PC-3 (cell line): ENCODE measurements around the gene C11orf91. TPM values are rescaled to one million over a fixed set of nuclear protein-coding genes. Genes with fewer than 3 reads are reported as not detected.

Source experiments
- ATAC-seq: fragments of 200-7000 bp; cut with Tn5 transposase; 2 replicates; pipeline ENCODE4 v1.9.1; 2020; ENCODE audit warnings: mild to moderate bottlenecking, moderate library complexity
- BruUV-seq: library from RNA; stranded (reverse); fragments of 400-500 nt; replicated peaks from 2 replicates; lab custom pipeline; 2021; lab: Mats Ljungman, UMichigan
- CTCF ChIA-PET: fragments of 300-600 bp; sonication (Branson Sonifier 250); formaldehyde crosslinking; loops from one replicate; lab custom pipeline; 2022; ENCODE audit warnings: antibody characterized with exemption; lab: Charles Lee
- POLR2A ChIA-PET: fragments of 300-600 bp; sonication (Branson Sonifier 250); formaldehyde crosslinking; loops from one replicate; lab custom pipeline; 2022; ENCODE audit warnings: antibody characterized with exemption; ENCODE audit not compliant: unreplicated experiment; lab: Charles Lee
- DNase-seq: peaks from one replicate; pipeline ENCODE4 v3.0.0-alpha.2; 2015
- H2AFZ ChIP-seq: fragments of 300-600 bp; sonication (generic); 2 replicates; pipeline ENCODE4 v1.6.0; 2016; ENCODE audit warnings: antibody characterized with exemption, low read length
- H3F3A ChIP-seq: fragments of 300-600 bp; sonication (generic); one replicate; pipeline ENCODE4 v1.6.0; 2017; ENCODE audit warnings: antibody characterized with exemption, low read length, control low read depth, mild to moderate bottlenecking; ENCODE audit not compliant: unreplicated experiment
- H3K27ac ChIP-seq: fragments of 300-600 bp; sonication (generic); 2 replicates; pipeline ENCODE4 v1.5.1; 2016; ENCODE audit warnings: mild to moderate bottlenecking, low read length
- H3K27me3 ChIP-seq: fragments of 300-600 bp; sonication (generic); 2 replicates; pipeline ENCODE4 v1.6.1; 2016; ENCODE audit warnings: low read length, mixed read lengths
- H3K36me3 ChIP-seq: fragments of 300-600 bp; sonication (generic); 2 replicates; pipeline ENCODE4 v1.6.1; 2016; ENCODE audit warnings: low read depth, mixed run types, low read length, mixed read lengths
- H3K4me1 ChIP-seq: fragments of 300-600 bp; sonication (generic); 2 replicates; pipeline ENCODE4 v1.5.1; 2016; ENCODE audit warnings: low read length; ENCODE audit not compliant: insufficient read depth
- H3K4me2 ChIP-seq: fragments of 300-600 bp; sonication (generic); 2 replicates; pipeline ENCODE4 v1.6.0; 2016; ENCODE audit warnings: low read length
- H3K4me3 ChIP-seq: fragments of 300-600 bp; sonication (generic); 2 replicates; pipeline ENCODE4 v1.5.1; 2016; ENCODE audit warnings: mild to moderate bottlenecking, low read length, mixed read lengths
- H3K79me2 ChIP-seq: fragments of 300-600 bp; sonication (generic); 2 replicates; pipeline ENCODE4 v1.6.1; 2017; ENCODE audit warnings: low read length, mixed read lengths
- H3K9ac ChIP-seq: fragments of 300-600 bp; sonication (generic); 2 replicates; pipeline ENCODE4 v1.6.0; 2016; ENCODE audit warnings: mild to moderate bottlenecking, low read length
- H3K9me2 ChIP-seq: fragments of 300-600 bp; sonication (generic); replicated peaks from 2 replicates; pipeline ENCODE4 v1.6.1; 2016; ENCODE audit warnings: mixed run types, low read length, mixed read lengths
- H3K9me3 ChIP-seq: fragments of 300-600 bp; sonication (generic); 2 replicates; pipeline ENCODE4 v1.6.1; 2016; ENCODE audit warnings: low read length, mixed read lengths
- H4K20me1 ChIP-seq: fragments of 300-600 bp; sonication (generic); 2 replicates; pipeline ENCODE4 v1.6.1; 2016; ENCODE audit warnings: low read length, mixed read lengths
- EZH2 ChIP-seq: fragments of 300-600 bp; sonication (generic); IDR thresholded peaks from one replicate; pipeline ENCODE4 v1.6.1; 2017; ENCODE audit warnings: antibody characterized with exemption, mild to moderate bottlenecking, low read length; ENCODE audit not compliant: unreplicated experiment
- EZH2phosphoT487 ChIP-seq: fragments of 300-600 bp; sonication (generic); IDR thresholded peaks from 2 replicates; pipeline ENCODE4 v1.6.1; 2018; ENCODE audit warnings: mild to moderate bottlenecking, antibody characterized with exemption, low read length, borderline replicate concordance
- intact Hi-C: fragments of 100-400 bp; cut with micrococcal nuclease; formaldehyde crosslinking; loops from 2 replicates; pipeline ENCODE4 v1.9.0; 2023
- total RNA-seq: library from RNA; depleted of rRNA; stranded (reverse); fragments of >200 nt; gene quantifications from 2 replicates; pipeline ENCODE4 v1.2.3, GENCODE V29; 2014
- TF ChIP-seq, protein P1 (sequence below): fragments of 300-600 bp; sonication (generic); conservative IDR thresholded peaks from 2 replicates; pipeline ENCODE4 v1.5.1; 2017; ENCODE audit warnings: antibody characterized with exemption, low read depth, mild to moderate bottlenecking, low read length

The C11orf91 gene
- total RNA-seq, 1 experiment from 2014 or later, result not detected

DNA sequence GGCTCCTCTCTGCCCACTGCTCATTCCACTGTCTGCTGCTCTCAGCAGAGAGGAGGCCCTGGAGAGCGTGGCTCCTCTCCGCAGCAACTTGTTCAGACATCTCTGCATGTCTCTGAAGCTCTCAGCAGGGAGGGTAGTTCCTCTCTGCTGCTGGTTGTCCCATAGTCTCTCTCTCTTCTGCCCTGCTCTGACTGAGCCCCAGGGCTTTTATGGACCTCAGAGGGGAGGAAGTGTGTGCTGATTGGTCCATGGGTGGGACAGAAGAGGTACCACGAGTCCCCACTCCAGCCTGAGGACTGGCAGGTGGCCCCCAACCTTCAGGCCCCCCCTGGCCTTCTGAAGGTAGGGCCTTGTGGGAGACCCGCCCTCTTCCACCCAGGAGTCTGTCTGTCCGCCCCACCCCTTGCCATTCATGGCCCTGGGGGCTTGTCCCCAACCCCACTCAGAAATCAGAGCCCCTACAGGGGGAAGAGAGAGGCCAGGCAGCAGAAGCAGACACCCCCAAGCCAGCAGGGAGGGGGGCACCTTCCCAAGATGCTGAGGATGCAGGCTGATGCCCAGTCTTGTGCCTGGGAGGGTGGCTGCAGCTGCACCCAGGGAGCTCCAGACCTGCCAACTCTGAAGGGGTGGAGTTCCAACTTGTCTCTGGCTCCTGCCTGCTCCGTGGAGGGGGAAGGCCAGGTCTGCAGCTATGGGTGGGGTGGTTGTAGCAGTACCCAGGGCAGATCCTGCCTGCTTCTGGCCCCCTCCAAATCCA lies 35.1 kb downstream of the C11orf91 start:
- Histone ChIP-seq H3F3A (no peaks in the 10 kb centered on the region), H3K36me3 (no peaks in the 10 kb centered on the region), H2AFZ (no peak overlapping the region), H3K27me3 (no peaks in the 10 kb centered on the region), H3K4me2 (no peak overlapping the region), H3K4me1 (peaks cover 6% of the 10 kb centered on the region; the same call in 1 of the 2 replicates), H4K20me1 (no peaks in the 10 kb centered on the region), H3K27ac (no peak overlapping the region), H3K9ac (no peak overlapping the region), H3K79me2 (no peaks in the 10 kb centered on the region), H3K9me2 (no peaks in the 10 kb centered on the region), H3K9me3 (no peaks in the 10 kb centered on the region), H3K4me3 (no peak overlapping the region)
- intact Hi-C loops, result no loop called here
- TF ChIP-seq EZH2phosphoT487, result no peak
- TF ChIP-seq, protein P1, sequence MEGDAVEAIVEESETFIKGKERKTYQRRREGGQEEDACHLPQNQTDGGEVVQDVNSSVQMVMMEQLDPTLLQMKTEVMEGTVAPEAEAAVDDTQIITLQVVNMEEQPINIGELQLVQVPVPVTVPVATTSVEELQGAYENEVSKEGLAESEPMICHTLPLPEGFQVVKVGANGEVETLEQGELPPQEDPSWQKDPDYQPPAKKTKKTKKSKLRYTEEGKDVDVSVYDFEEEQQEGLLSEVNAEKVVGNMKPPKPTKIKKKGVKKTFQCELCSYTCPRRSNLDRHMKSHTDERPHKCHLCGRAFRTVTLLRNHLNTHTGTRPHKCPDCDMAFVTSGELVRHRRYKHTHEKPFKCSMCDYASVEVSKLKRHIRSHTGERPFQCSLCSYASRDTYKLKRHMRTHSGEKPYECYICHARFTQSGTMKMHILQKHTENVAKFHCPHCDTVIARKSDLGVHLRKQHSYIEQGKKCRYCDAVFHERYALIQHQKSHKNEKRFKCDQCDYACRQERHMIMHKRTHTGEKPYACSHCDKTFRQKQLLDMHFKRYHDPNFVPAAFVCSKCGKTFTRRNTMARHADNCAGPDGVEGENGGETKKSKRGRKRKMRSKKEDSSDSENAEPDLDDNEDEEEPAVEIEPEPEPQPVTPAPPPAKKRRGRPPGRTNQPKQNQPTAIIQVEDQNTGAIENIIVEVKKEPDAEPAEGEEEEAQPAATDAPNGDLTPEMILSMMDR, result no peak
- no peak for TF ChIP-seq EZH2
- ATAC-seq (no peak), DNase-seq (no peak)
- no TSS peak for BruUV-seq
- CTCF ChIA-PET, result no interaction called here
- POLR2A ChIA-PET, result no interaction called here

DNA sequence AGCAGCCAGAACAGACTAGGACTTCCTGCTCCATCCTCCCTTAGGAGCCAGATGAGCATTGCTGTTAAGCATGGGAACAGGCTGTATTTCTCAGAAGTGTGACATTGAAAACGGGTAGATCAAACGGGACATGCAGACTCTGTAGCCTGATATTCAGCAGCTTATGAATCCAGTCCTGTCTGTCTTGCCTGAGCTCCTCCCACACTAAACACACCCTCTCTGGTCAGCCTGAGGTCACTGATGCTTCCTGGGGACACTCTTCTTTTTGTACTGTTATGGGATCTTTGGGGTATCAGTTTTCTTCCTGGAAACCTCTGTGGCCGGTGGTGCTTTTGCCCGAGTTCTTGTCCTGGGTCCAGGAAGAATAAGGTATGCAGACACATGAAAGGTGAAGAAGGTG lies 35.8 kb downstream of the C11orf91 start:
- ATAC-seq (no peak), DNase-seq (no peak)
- TF ChIP-seq, protein P1, result no peak
- no peak for TF ChIP-seq EZH2
- TF ChIP-seq EZH2phosphoT487, result no peak
- intact Hi-C loops, result no loop called here
- Histone ChIP-seq H3K4me1 (no peaks in the 10 kb centered on the region), H3K4me2 (no peak overlapping the region), H3K4me3 (no peak overlapping the region), H3K79me2 (no peaks in the 10 kb centered on the region), H3F3A (no peaks in the 10 kb centered on the region), H4K20me1 (no peaks in the 10 kb centered on the region), H3K9ac (no peak overlapping the region), H3K9me3 (no peaks in the 10 kb centered on the region), H3K27ac (no peak overlapping the region), H3K9me2 (no peaks in the 10 kb centered on the region), H3K27me3 (no peaks in the 10 kb centered on the region), H2AFZ (no peak overlapping the region), H3K36me3 (no peaks in the 10 kb centered on the region)
- no TSS peak for BruUV-seq
- ChIA-PET CTCF (no interaction called here), POLR2A (no interaction called here)

DNA sequence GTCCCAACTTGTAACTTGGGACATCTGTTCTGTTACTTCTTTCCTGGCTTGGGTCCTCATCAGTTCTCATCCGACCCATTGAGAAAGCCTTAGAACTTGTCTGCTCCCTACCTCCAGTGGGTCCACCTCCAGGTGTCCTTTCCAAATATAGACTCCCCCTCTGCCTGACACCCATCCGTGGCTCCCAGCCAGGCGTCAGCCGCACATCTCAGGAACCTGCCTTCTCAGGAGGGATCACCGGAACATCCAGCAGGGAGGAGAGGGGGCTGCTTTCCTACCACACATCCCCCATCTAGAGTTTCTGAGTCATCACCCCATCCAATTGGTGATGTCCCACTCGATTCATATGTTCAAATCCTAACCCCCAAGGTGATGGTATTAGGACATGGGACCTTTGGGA lies 36.5 kb downstream of the C11orf91 start:
- Histone ChIP-seq H3K27me3 (no peaks in the 10 kb centered on the region), H3K9me3 (no peaks in the 10 kb centered on the region), H3K4me1 (no peaks in the 10 kb centered on the region), H3K4me3 (no peak overlapping the region), H3K27ac (no peak overlapping the region), H3K9ac (no peak overlapping the region), H3K4me2 (no peak overlapping the region), H3K9me2 (no peaks in the 10 kb centered on the region), H3F3A (no peaks in the 10 kb centered on the region), H2AFZ (no peak overlapping the region), H4K20me1 (no peaks in the 10 kb centered on the region), H3K36me3 (no peaks in the 10 kb centered on the region), H3K79me2 (no peaks in the 10 kb centered on the region)
- intact Hi-C loops, result no loop called here
- ChIA-PET POLR2A (no interaction called here), CTCF (no interaction called here)
- no peak for TF ChIP-seq EZH2phosphoT487
- no peak for TF ChIP-seq EZH2
- TF ChIP-seq, protein P1, result no peak
- ATAC-seq (no peak), DNase-seq (no peak)
- no TSS peak for BruUV-seq
